Middle frontal gyrus (tissue), 1 donor: ENCODE measurements around the gene REXO1.
A peak's percentile ranks its signal among the peaks of the same experiment; 100 is the strongest.
"Not testable (repeated sequence)": the region's sequence is repeated elsewhere in the genome, so short reads cannot be mapped to it uniquely, and the experiment has no call there.

Source experiments
- DNase-seq: peaks from one replicate; pipeline ENCODE4 v3.0.0-alpha.2; 2015; ENCODE audit warnings: low spot score; ENCODE audit errors: extremely low spot score

Gene REXO1

GRCh38 chr19:1848399-1849131 is at the start of gene REXO1:
Gene REXO1 (minus strand): TSS chr19:1848483. CDS start chr19:1848358, 125 bp downstream.
- DNase-seq, result peak; percentile 88

GRCh38 chr19:1896508-1896907 is 48.2 kb upstream of the REXO1 start:
- no peak for DNase-seq

DNA sequence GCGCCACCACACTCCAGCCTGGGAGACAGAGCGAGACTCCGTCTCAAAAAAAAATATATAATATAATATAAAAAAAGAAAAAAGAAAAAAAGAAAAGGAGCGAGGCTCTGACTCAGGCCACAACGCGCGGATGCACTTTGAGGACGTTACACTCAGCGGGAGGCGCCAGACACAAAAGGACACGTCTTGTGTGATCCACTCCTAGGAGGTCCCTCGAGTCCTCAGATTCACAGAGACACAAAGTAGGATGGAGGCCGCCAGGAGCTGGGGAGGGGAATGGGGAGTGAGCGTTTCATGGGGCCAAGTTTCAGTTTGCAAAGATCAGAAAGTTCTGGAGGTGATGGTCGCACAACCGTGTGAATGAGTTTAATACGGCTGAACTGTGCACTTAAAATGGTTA is 45.5 kb upstream of the REXO1 start:
- DNase-seq, result no peak

- DNase-seq, result no peak
Observed at GRCh38 chr19:1889907-1890306, 41.6 kb upstream of the REXO1 start.

DNA sequence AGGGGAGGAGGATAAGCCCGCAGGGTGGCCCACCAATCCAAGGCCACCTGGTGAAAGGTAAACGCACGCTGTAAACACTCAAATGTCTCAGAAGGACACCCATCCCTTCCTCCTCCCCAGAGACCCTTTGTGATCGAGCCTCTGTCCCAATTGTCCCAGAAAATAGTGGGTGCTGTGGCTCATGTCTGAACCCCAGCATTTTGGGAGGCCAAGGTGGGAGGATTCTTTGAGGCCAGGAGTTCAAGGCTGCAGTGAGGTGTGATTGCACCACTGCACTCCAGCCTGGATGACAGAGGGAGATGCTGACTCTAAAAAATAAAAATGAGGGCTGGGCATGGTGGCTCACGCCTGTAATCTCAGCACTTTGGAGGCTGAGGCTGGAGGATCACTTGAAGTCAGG is 40.1 kb upstream of the REXO1 start:
- DNase-seq, result no peak

GRCh38 chr19:1886360-1886759 is 38.1 kb upstream of the REXO1 start:
- not testable (repeated sequence) for DNase-seq

GRCh38 chr19:1885398-1886119 is 37.3 kb upstream of the REXO1 start, which contains the start of gene ABHD17A:
Gene ABHD17A (minus strand): TSS chr19:1885496. CDS start chr19:1881566, 3,930 bp downstream.
- DNase-seq, result peak; percentile 94

DNA sequence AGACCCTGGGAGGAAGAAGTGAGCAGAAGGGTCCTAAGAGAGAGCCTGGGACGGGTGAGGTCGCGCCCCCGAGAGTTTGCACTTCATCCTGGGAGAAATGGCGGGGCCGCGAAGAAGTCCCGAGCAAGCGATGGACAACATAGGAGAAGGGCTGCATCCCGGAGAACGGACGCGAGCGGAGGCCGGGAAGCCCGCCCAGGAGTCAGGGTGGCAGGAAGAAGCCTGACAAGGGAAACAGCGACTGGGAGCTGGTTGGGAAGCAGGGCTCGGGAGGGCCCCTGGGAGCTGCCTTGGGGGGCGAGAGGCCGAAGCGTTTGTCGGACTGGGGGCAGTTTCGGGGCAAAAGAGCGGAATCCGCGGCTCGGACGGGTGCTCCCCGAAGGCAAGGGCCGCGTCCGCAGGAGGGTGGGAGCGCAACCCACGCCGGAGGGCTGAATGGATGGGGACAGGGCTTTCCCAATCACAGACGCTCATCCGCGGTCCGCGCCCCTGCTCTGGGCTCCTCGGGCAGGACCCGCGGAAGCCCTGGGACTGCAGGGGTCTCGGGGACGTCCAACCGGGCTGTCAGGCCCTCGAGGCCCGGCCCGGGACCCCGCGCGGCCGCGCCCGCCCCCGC is 36.5 kb upstream of the REXO1 start:
- DNase-seq, result no peak

DNA sequence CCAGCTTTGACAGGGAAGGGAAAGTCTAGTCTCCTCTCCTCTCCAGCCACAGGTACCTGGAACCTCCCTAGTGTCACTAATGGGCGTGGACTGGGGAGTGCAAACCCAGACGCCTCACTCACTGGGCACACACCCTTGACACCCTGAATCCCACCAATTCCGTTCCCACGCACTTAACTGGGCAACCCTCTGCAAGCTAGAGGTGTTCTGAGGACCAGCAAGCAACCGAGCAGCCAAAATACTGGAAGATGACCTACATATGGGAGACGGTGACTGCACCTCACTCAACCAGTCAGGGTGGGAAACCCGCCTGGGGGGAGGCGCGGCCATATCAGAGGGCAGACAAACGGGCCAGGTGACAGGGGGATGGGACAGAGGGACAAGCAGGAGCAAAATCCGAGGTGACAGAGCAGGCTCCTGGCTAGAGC is 36.0 kb upstream of the REXO1 start:
- no peak for DNase-seq

DNA sequence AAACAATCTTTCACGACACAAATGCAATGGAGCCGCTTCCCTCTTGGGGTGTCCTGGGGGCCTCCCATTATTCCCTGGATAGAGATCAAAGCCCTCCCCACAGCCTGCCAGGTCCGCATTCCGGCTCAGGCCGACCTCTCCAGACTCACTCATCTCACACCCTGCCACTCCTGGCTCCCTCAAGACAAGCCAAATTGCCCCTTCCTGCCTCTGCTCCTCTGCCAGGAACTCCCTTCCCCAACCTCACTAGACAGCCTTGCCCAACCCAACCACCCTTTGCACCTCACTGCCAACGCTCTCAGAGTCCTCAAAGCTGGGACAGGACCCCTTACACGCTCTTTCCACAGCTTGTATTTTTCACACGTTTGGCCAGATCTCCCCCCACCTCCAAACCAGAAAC is 35.5 kb upstream of the REXO1 start:
- no peak for DNase-seq

GRCh38 chr19:1882786-1883692 is 34.8 kb upstream of the REXO1 start:
- DNase-seq, result no peak

DNA sequence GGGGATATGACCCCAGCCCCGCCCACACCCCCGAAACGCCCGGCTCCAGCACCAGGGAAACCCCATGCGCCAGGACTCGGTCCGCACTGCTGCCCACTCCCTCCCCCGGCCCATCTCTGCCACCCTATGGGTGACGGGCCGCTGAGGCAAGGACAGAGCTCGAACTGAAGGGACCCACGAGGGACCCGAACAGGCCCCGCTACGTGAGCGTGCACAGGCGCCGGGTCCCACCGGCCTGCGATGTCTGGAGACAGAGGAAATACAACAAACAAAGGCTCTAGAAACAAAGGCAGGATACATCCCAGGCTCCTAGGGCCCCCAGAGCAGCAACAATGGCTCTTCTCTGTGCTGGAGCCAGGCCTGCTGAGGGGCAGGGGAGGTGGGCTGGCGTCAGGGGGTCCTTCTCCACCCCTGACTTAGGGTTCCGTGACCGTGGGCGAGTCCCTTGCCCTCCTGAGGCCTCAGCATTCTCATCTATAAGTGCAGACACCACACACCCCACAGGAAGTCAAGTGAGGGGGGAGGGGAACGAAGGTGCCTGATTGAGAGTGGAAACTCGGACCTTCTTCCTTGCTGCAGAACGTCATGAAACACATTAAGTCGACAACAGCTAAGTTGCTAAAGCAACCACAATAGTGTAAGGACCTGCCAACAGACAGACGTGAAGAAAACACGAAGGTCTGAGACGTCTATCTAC is 34.0 kb upstream of the REXO1 start:
- DNase-seq, result no peak

- DNase-seq, result not testable (repeated sequence)
Observed at GRCh38 chr19:1881393-1882088, 33.3 kb upstream of the REXO1 start.

DNA sequence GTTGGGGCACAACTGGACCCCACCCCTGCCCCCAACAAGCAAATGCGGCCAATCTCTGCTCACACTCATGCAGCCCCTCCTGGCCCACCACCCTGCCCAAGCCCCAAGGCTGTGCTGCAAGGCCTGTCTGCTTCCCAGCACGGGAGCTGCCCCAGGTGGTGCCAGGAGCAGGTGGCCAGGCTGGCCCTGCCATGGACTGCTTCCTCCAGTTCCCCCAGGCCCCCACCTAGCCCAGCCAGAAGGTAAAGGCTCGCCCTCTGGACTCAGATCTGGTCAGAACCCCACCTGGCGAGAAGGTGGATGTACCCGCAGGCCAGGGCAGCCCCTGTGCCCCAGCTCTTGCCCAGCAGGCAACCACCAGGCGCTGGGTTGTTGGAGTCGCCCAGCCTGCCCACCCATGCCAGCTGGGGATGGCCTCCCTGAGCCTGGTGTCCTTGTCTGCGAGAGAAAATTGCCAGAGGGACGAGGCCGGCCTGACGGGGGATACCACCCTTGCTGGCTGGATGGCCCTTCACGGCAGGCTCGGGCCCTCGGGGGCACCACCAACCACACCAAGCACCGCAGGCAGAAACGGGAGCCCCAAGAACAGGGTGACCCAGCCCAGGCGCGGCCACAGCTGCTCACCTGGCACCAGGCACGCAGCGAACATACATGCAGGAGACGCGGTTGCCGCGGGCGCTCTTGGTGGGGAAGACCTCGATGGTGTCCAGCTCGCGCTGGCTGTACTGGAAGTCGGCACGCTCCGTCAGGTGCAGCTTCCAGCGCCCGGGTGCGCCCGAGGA is 32.5 kb upstream of the REXO1 start:
- DNase-seq, result no peak

- DNase-seq, result not testable (repeated sequence)
Observed at GRCh38 chr19:1879982-1880381, 31.7 kb upstream of the REXO1 start.

DNA sequence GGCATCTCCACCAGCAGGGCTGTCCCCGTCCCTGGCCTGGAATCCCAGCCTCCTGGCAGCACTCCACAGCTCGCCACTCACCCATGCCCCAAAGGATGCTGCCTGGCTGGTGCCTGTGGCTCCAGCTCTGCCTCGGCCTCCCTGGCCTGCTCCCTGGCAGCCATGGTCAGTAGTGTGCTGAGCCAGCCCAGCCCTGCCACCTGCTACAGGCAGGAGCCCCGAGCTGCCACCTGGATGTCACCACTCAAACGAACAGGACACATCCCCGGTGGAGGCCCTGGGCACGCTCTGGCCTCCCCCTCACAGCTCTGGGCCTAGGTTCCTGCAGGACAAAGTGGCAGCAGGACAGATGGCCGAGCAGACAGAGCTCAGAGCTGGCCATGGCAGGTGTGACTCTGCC is 30.3 kb upstream of the REXO1 start:
- not testable (repeated sequence) for DNase-seq

GRCh38 chr19:1877280-1877660 is 29.0 kb upstream of the REXO1 start:
- DNase-seq, result not testable (repeated sequence)

- DNase-seq, result not testable (repeated sequence)
Observed at GRCh38 chr19:1876496-1877279, 28.4 kb upstream of the REXO1 start.
